ENCODE measurements around the gene MRPS11. TPM values are rescaled to one million over a fixed set of nuclear protein-coding genes. Genes with fewer than 3 reads are reported as not detected.

The MRPS11 gene
- total RNA-seq, 1 experiment from 2014 or later, result 66.6 TPM

DNA sequence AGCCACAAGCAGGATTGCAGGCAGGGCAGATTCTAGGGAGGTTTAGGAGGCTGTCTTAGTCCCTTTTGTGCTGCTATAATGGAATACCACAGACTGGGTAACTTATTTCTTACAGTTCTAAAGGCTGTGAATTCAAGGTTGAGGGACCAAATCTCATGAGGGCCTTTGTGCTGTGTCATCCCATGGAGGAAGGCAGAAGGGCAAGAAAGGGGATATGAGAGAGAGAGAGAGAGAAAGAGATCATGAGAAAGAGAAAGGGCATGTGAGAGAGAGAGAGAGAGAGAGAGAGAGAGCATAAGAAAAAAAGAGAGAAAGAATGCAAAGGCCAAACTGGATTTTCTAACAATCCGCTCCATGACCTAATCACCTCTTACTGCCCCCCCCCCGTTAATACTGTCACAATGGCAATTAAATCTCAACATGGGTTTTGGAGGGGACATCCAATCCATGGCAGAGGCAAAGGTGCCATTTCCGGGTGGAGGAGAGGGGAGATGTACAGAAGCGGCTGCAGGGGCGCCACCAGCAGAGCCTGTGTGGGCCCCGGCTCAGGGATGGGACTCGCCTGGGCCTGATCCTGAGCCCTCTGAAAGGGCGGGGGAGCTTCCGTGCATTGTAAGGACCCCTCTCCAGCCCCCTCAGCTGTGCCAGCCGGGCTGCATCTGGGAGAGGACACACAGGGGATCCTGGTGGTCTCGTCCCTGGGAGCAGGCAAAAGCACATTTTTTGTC, 20.5 kb downstream of the MRPS11 start:
- Mint-ChIP-seq H3K36me3 (ENCODE audit: insufficient read depth, unreplicated experiment) (peaks cover 5% of the 10 kb centered on the region), H3K27me3 (ENCODE audit: unreplicated experiment) (no peaks in the 10 kb centered on the region), H3K4me1 (ENCODE audit: low read depth, unreplicated experiment) (no peaks in the 10 kb centered on the region), H3K9me3 (ENCODE audit: low read depth, unreplicated experiment) (no peaks in the 10 kb centered on the region), H3K27ac (ENCODE audit: unreplicated experiment) (no peak overlapping the region), H3K4me3 (ENCODE audit: low read depth, unreplicated experiment) (no peak overlapping the region)
- no peak for DNase-seq
- TF ChIP-seq, protein P1, sequence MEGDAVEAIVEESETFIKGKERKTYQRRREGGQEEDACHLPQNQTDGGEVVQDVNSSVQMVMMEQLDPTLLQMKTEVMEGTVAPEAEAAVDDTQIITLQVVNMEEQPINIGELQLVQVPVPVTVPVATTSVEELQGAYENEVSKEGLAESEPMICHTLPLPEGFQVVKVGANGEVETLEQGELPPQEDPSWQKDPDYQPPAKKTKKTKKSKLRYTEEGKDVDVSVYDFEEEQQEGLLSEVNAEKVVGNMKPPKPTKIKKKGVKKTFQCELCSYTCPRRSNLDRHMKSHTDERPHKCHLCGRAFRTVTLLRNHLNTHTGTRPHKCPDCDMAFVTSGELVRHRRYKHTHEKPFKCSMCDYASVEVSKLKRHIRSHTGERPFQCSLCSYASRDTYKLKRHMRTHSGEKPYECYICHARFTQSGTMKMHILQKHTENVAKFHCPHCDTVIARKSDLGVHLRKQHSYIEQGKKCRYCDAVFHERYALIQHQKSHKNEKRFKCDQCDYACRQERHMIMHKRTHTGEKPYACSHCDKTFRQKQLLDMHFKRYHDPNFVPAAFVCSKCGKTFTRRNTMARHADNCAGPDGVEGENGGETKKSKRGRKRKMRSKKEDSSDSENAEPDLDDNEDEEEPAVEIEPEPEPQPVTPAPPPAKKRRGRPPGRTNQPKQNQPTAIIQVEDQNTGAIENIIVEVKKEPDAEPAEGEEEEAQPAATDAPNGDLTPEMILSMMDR (IDR thresholded peaks at IDR 0.05; ENCODE audit: unreplicated experiment), result no peak
- BruUV-seq (replicated peaks), result no TSS peak
- CTCF ChIA-PET, result no interaction called here
- intact Hi-C loops (cut with micrococcal nuclease; ENCODE audit: unreplicated experiment), result no loop called here

DNA sequence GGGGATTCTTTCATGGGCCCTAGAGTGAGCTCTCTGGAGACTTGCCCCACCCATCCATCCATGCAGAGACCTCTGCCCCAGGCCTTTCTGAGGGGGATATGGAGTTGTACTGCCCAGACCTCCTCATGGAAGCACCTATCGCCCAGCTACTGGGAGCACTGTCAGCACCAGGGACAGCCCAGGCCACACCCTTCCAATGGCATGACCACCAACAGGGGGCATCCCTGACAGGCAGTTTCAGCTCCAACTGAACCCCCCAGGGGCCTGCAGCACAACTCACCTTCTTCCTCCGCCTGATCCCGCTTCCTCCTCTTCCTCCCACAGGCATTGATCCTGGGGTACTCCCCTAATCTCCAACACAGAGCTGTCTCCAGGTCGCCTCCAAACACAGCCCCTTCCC, 21.8 kb downstream of the MRPS11 start:
- DNase-seq, result no peak
- TF ChIP-seq, protein P1 (IDR thresholded peaks at IDR 0.05; ENCODE audit: unreplicated experiment), result no peak
- intact Hi-C loops (cut with micrococcal nuclease; ENCODE audit: unreplicated experiment), result no loop called here
- CTCF ChIA-PET, result interaction anchor here (0.9 kb wide), 1 partner anchor 8 kb away, joined by 3 read pairs; no protein-coding TSS in a partner anchor
- no peaks in the 10 kb centered on the region for H3K4me1 Mint-ChIP-seq (ENCODE audit: low read depth, unreplicated experiment)
- no peaks in the 10 kb centered on the region for H3K27me3 Mint-ChIP-seq (ENCODE audit: unreplicated experiment)
- H3K4me3 Mint-ChIP-seq (ENCODE audit: low read depth, unreplicated experiment), result no peak overlapping the region
- H3K27ac Mint-ChIP-seq (ENCODE audit: unreplicated experiment), result no peak overlapping the region
- peaks cover 5% of the 10 kb centered on the region for H3K36me3 Mint-ChIP-seq (ENCODE audit: insufficient read depth, unreplicated experiment)
- H3K9me3 Mint-ChIP-seq (ENCODE audit: low read depth, unreplicated experiment), result no peaks in the 10 kb centered on the region
- BruUV-seq (replicated peaks), result no TSS peak

DNA sequence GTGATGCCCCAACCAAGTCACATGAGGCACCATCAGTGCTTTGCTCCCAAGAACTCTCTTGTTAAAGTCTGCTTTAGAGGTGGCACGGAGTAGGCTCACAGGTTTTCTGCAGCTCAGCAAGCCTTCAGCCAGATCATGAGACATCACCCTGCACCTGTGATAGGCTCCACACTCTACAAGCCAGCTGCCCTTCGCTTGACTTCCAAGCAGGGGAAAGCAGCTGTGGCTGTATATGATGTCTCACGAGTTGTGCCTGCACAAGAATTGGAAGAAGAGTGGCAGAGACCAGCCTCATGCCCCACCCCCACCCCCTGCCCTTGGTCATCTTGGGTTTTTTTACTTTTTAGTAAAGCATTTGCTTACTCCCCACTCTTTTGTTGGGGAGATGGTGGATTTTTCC, 22.5 kb downstream of the MRPS11 start:
- intact Hi-C loops (cut with micrococcal nuclease; ENCODE audit: unreplicated experiment), result no loop called here
- Mint-ChIP-seq H3K4me3 (ENCODE audit: low read depth, unreplicated experiment) (no peak overlapping the region), H3K4me1 (ENCODE audit: low read depth, unreplicated experiment) (no peaks in the 10 kb centered on the region), H3K27me3 (ENCODE audit: unreplicated experiment) (no peaks in the 10 kb centered on the region), H3K36me3 (ENCODE audit: insufficient read depth, unreplicated experiment) (peaks cover 5% of the 10 kb centered on the region), H3K9me3 (ENCODE audit: low read depth, unreplicated experiment) (no peaks in the 10 kb centered on the region), H3K27ac (ENCODE audit: unreplicated experiment) (no peak overlapping the region)
- CTCF ChIA-PET, result interaction anchor here (0.7 to 0.9 kb wide), 2 partner anchors 8 to 210 kb away, joined by 3 read pairs; no protein-coding TSS in a partner anchor
- no TSS peak for BruUV-seq (replicated peaks)
- TF ChIP-seq, protein P1 (IDR thresholded peaks at IDR 0.05; ENCODE audit: unreplicated experiment), result no peak
- DNase-seq, result no peak

- TF ChIP-seq, protein P1 (IDR thresholded peaks at IDR 0.05; ENCODE audit: unreplicated experiment), result no peak
- no TSS peak for BruUV-seq (replicated peaks)
- Mint-ChIP-seq H3K9me3 (ENCODE audit: low read depth, unreplicated experiment) (no peaks in the 10 kb centered on the region), H3K4me3 (ENCODE audit: low read depth, unreplicated experiment) (no peak overlapping the region), H3K27me3 (ENCODE audit: unreplicated experiment) (no peaks in the 10 kb centered on the region), H3K36me3 (ENCODE audit: insufficient read depth, unreplicated experiment) (peaks cover 5% of the 10 kb centered on the region), H3K27ac (ENCODE audit: unreplicated experiment) (no peak overlapping the region), H3K4me1 (ENCODE audit: low read depth, unreplicated experiment) (no peaks in the 10 kb centered on the region)
- intact Hi-C loops (cut with micrococcal nuclease; ENCODE audit: unreplicated experiment), result no loop called here
- DNase-seq, result no peak
- CTCF ChIA-PET, result no interaction called here
Measured at GRCh38 chr15:88491158-88491557, 23.6 kb downstream of the MRPS11 start.
